HG03439 (cell line): ENCODE measurements around the gene KLRD1.
"Not testable (repeated sequence)": the region's sequence is repeated elsewhere in the genome, so short reads cannot be mapped to it uniquely, and the experiment has no call there.

Experiments
- ATAC-seq: cut with Tn5 transposase; IDR thresholded peaks from one replicate; pipeline ENCODE4 v1.9.1; 2021; ENCODE audit warnings: mild to moderate bottlenecking, moderate library complexity; ENCODE audit not compliant: unreplicated experiment

KLRD1 gene

GRCh38 chr12:10307630-10308029 lies at the start of gene KLRD1:
Gene KLRD1 (plus strand): TSS chr12:10307870. CDS start chr12:10308078, 208 bp downstream.
- ATAC-seq = no peak

- ATAC-seq = no peak
Measured at GRCh38 chr12:10260927-10261326, 46.7 kb upstream of the KLRD1 start.

GRCh38 chr12:10268037-10268436 lies 39.6 kb upstream of the KLRD1 start:
- ATAC-seq = no peak

GRCh38 chr12:10272467-10272866 lies 35.2 kb upstream of the KLRD1 start:
- ATAC-seq = no peak

GRCh38 chr12:10276774-10277173 lies 30.9 kb upstream of the KLRD1 start:
- no peak for ATAC-seq

- no peak for ATAC-seq
Measured at GRCh38 chr12:10278104-10278503, 29.6 kb upstream of the KLRD1 start.

- no peak for ATAC-seq
Measured at GRCh38 chr12:10279937-10280336, 27.7 kb upstream of the KLRD1 start.

- ATAC-seq = no peak
Measured at GRCh38 chr12:10283027-10283426, 24.6 kb upstream of the KLRD1 start.

- no peak for ATAC-seq
Measured at GRCh38 chr12:10285919-10286318, 21.8 kb upstream of the KLRD1 start.

- ATAC-seq = no peak
Measured at GRCh38 chr12:10289005-10289754, 18.5 kb upstream of the KLRD1 start.

GRCh38 chr12:10291030-10291429 lies 16.6 kb upstream of the KLRD1 start:
- no peak for ATAC-seq

GRCh38 chr12:10293151-10293550 lies 14.5 kb upstream of the KLRD1 start:
- no peak for ATAC-seq

- ATAC-seq = no peak
Measured at GRCh38 chr12:10293570-10294227, 14.0 kb upstream of the KLRD1 start.

GRCh38 chr12:10301103-10301502 lies 6.6 kb upstream of the KLRD1 start:
- ATAC-seq = no peak

GRCh38 chr12:10304161-10304574 lies 3.5 kb upstream of the KLRD1 start:
- ATAC-seq = no peak

- no peak for ATAC-seq
Measured at GRCh38 chr12:10305411-10305810, 2.3 kb upstream of the KLRD1 start.

- ATAC-seq = no peak
Measured at GRCh38 chr12:10310926-10311720, 3.5 kb downstream of the KLRD1 start.

- no peak for ATAC-seq
Measured at GRCh38 chr12:10319388-10319787, 11.7 kb downstream of the KLRD1 start.

GRCh38 chr12:10320643-10321042 lies 13.0 kb downstream of the KLRD1 start:
- no peak for ATAC-seq

GRCh38 chr12:10328691-10329090 lies 21.0 kb downstream of the KLRD1 start:
- not testable (repeated sequence) for ATAC-seq

- ATAC-seq = no peak
Measured at GRCh38 chr12:10331642-10332239, 24.1 kb downstream of the KLRD1 start.
